Neural progenitor cell (in vitro differentiated cells): ENCODE results near the gene BCAT1.

ENCODE experiments used
- EZH2 ChIP-seq: fragments of 200-600 bp; sonication (generic); IDR thresholded peaks from 2 replicates; pipeline ENCODE4 v1.6.1; 2017; ENCODE audit warnings: antibody characterized with exemption, mild to moderate bottlenecking, moderate library complexity
- EZH2phosphoT487 ChIP-seq: fragments of 200-600 bp; sonication (generic); IDR thresholded peaks from 2 replicates; pipeline ENCODE4 v1.6.1; 2017; ENCODE audit warnings: antibody characterized with exemption
- TF ChIP-seq, protein P1 (sequence below): fragments of 200-600 bp; sonication (generic); IDR thresholded peaks from 2 replicates; pipeline ENCODE4 v1.5.1; 2017; ENCODE audit warnings: antibody characterized with exemption, mild to moderate bottlenecking

DNA sequence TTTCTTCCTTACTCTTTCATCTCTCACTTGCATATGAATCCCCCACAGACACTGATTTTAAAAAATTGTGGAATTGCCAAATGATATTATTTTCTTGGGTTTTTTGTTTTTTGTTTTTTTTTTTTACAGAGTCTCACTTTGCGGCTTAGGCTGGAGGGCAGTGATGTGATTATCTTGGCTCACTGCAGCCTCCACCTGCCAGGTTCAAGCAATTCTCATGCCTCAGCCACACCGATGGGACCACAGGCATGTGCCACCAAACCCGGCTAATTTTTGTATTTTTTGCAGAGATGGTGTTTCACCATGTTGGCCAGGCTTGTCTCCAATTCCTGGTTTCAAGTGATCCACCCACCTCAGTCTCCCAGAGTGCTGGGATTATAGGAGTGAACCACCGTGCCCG lies 68.2 kb downstream of the BCAT1 start:
- TF ChIP-seq, protein P1, sequence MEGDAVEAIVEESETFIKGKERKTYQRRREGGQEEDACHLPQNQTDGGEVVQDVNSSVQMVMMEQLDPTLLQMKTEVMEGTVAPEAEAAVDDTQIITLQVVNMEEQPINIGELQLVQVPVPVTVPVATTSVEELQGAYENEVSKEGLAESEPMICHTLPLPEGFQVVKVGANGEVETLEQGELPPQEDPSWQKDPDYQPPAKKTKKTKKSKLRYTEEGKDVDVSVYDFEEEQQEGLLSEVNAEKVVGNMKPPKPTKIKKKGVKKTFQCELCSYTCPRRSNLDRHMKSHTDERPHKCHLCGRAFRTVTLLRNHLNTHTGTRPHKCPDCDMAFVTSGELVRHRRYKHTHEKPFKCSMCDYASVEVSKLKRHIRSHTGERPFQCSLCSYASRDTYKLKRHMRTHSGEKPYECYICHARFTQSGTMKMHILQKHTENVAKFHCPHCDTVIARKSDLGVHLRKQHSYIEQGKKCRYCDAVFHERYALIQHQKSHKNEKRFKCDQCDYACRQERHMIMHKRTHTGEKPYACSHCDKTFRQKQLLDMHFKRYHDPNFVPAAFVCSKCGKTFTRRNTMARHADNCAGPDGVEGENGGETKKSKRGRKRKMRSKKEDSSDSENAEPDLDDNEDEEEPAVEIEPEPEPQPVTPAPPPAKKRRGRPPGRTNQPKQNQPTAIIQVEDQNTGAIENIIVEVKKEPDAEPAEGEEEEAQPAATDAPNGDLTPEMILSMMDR: no peak
- TF ChIP-seq EZH2phosphoT487 (no peak), EZH2 (no peak)
